HEK293 (cell line): ENCODE results near the gene NTNG1.

Source experiments
- CTCF ChIA-PET: fragments of 350-600 bp; formaldehyde crosslinking; extraction: SDS; loops from one replicate; lab custom pipeline; 2021; ENCODE audit warnings: antibody characterized with exemption; lab: Yijun Ruan, JAX
- POLR2A ChIA-PET: fragments of 300-600 bp; formaldehyde crosslinking; extraction: SDS; loops from one replicate; lab custom pipeline; 2020; ENCODE audit warnings: antibody characterized with exemption, inconsistent platforms; lab: Yijun Ruan, JAX
- H3K27ac ChIP-seq: fragments of 200-500 bp; sonication (Bioruptor generic); 2 replicates; pipeline ENCODE4 v1.5.1; 2014; ENCODE audit warnings: low read depth, low read length, control low read depth, inconsistent platforms; ENCODE audit errors: extremely low read depth
- H3K36me3 ChIP-seq, 2 experiments: fragments of 200-500 bp in 1 of 2; sonication (Bioruptor generic) in 1 of 2; 1 replicate in 1 of 2; 2 replicates in 1 of 2; pipeline ENCODE4 v1.5.1; 2014 to 2017; ENCODE audit warnings: inconsistent platforms in 2 of 2, low read length in 2 of 2; ENCODE audit not compliant: control insufficient read depth in 2 of 2, insufficient read depth in 1 of 2
- H3K4me1 ChIP-seq: fragments of 200-500 bp; sonication (Bioruptor generic); 2 replicates; pipeline ENCODE4 v1.5.1; 2014; ENCODE audit warnings: mild to moderate bottlenecking, low read length, inconsistent platforms; ENCODE audit not compliant: control insufficient read depth, insufficient read depth
- H3K4me3 ChIP-seq: 2 replicates; pipeline ENCODE4 v1.5.1; 2011; ENCODE audit warnings: low read depth, mild to moderate bottlenecking, control low read depth, low read length, moderate library complexity
- H3K9me3 ChIP-seq: fragments of 200-500 bp; sonication (Bioruptor generic); 2 replicates; pipeline ENCODE4 v1.5.1; 2014; ENCODE audit warnings: low read depth, low read length, inconsistent platforms; ENCODE audit not compliant: control insufficient read depth, insufficient read depth
- GLI4 ChIP-seq: fragments of 450-650 bp; formaldehyde crosslinking; IDR thresholded peaks from 2 replicates; pipeline ENCODE4 v1.5.1; 2016; ENCODE audit warnings: missing biosample characterization, missing genetic modification characterization
- GLIS1 ChIP-seq: fragments of 450-650 bp; formaldehyde crosslinking; IDR thresholded peaks from 2 replicates; pipeline ENCODE4 v1.5.1; 2016; ENCODE audit warnings: missing biosample characterization, missing genetic modification characterization
- IKZF3 ChIP-seq: fragments of 450-650 bp; IDR thresholded peaks from 2 replicates; pipeline ENCODE4 v1.5.0; 2018; ENCODE audit warnings: missing biosample characterization, mild to moderate bottlenecking, missing genetic modification characterization, moderate library complexity
- SCRT1 ChIP-seq: fragments of 450-650 bp; formaldehyde crosslinking; IDR thresholded peaks from 2 replicates; pipeline ENCODE4 v1.5.1; 2016; ENCODE audit warnings: missing biosample characterization, missing genetic modification characterization, borderline replicate concordance
- TSHZ1 ChIP-seq: fragments of 450-650 bp; formaldehyde crosslinking; IDR thresholded peaks from 2 replicates; pipeline ENCODE4 v1.5.1; 2016; ENCODE audit warnings: missing biosample characterization, missing genetic modification characterization, borderline replicate concordance
- ZBTB8A ChIP-seq: fragments of 450-650 bp; formaldehyde crosslinking; IDR thresholded peaks from 2 replicates; pipeline ENCODE4 v1.5.1; 2016; ENCODE audit warnings: missing biosample characterization, missing genetic modification characterization
- ZNF112 ChIP-seq: fragments of 450-650 bp; formaldehyde crosslinking; IDR thresholded peaks from 2 replicates; pipeline ENCODE4 v1.5.0; 2017; ENCODE audit warnings: missing biosample characterization, missing genetic modification characterization
- ZNF155 ChIP-seq: fragments of 450-650 bp; formaldehyde crosslinking; IDR thresholded peaks from 2 replicates; pipeline ENCODE4 v1.5.1; 2016; ENCODE audit warnings: missing biosample characterization, missing genetic modification characterization
- ZNF18 ChIP-seq: fragments of 450-650 bp; formaldehyde crosslinking; IDR thresholded peaks from 2 replicates; pipeline ENCODE4 v1.5.1; 2016; ENCODE audit warnings: missing biosample characterization, missing genetic modification characterization
- ZNF266 ChIP-seq: fragments of 450-650 bp; formaldehyde crosslinking; IDR thresholded peaks from 2 replicates; pipeline ENCODE4 v1.5.1; 2016; ENCODE audit warnings: missing biosample characterization, missing genetic modification characterization, low read depth
- ZNF416 ChIP-seq: fragments of 450-650 bp; formaldehyde crosslinking; IDR thresholded peaks from 2 replicates; pipeline ENCODE4 v1.5.1; 2016; ENCODE audit warnings: missing biosample characterization, missing genetic modification characterization
- ZNF513 ChIP-seq: fragments of 450-650 bp; IDR thresholded peaks from 2 replicates; pipeline ENCODE4 v1.5.1; 2018; ENCODE audit warnings: missing biosample characterization, missing genetic modification characterization
- ZNF530 ChIP-seq: fragments of 450-650 bp; formaldehyde crosslinking; IDR thresholded peaks from 2 replicates; pipeline ENCODE4 v1.5.1; 2016; ENCODE audit warnings: low read depth, missing biosample characterization, missing genetic modification characterization
- ZNF629 ChIP-seq: fragments of 450-650 bp; formaldehyde crosslinking; IDR thresholded peaks from 2 replicates; pipeline ENCODE4 v1.5.1; 2017; ENCODE audit warnings: missing biosample characterization, missing genetic modification characterization
- TF ChIP-seq, protein P1 (sequence below): fragments of 450-650 bp; formaldehyde crosslinking; IDR thresholded peaks from 2 replicates; pipeline ENCODE4 v1.5.1; 2016; ENCODE audit warnings: missing biosample characterization, missing genetic modification characterization
- TF ChIP-seq, protein P2 (sequence below): fragments of 450-650 bp; formaldehyde crosslinking; IDR thresholded peaks from 2 replicates; pipeline ENCODE4 v1.5.1; 2016; ENCODE audit warnings: missing biosample characterization, missing genetic modification characterization

Gene NTNG1

DNA sequence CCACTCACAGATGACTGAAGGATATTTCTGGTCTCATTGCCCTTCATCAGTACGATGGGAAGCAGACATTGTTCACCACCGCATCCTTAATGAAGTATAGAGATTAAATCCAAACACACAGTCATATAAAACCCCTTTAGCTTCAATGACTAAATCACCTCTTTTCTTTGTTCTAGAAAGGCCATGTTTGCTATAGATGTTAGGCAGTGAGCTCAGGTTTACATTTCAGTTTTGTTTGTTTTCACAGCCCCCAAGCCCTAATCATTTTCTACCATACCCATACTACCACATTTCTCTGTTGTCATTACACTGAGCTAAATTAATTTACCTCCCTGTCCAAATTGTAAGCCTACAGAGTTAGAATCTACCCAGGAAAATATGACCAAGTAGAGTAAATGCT, 385.1 kb downstream of the NTNG1 start:
- no peak overlapping the region for H3K4me3 ChIP-seq
- no peaks in the 10 kb centered on the region for H3K4me1 ChIP-seq
- TF ChIP-seq TSHZ1 (tag by site-specific recombination) (no peak), ZBTB8A (tag by site-specific recombination) (no peak), ZNF513 (tag by site-specific recombination) (no peak), ZNF155 (no peak), IKZF3 (tag by site-specific recombination) (no peak), ZNF530 (tag by site-specific recombination) (no peak), ZNF629 (tag by site-specific recombination) (no peak), ZNF112 (no peak), ZNF266 (no peak)
- TF ChIP-seq, protein P1, sequence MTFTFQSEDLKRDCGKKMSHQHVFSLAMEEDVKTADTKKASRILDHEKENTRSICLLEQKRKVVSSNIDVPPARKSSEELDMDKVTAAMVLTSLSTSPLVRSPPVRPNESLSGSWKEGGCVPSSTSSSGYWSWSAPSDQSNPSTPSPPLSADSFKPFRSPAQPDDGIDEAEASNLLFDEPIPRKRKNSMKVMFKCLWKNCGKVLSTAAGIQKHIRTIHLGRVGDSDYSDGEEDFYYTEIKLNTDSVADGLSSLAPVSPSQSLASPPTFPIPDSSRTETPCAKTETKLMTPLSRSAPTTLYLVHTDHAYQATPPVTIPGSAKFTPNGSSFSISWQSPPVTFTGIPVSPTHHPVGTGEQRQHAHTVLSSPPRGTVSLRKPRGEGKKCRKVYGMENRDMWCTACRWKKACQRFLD (tag by site-specific recombination): no peak
- TF ChIP-seq, protein P2, sequence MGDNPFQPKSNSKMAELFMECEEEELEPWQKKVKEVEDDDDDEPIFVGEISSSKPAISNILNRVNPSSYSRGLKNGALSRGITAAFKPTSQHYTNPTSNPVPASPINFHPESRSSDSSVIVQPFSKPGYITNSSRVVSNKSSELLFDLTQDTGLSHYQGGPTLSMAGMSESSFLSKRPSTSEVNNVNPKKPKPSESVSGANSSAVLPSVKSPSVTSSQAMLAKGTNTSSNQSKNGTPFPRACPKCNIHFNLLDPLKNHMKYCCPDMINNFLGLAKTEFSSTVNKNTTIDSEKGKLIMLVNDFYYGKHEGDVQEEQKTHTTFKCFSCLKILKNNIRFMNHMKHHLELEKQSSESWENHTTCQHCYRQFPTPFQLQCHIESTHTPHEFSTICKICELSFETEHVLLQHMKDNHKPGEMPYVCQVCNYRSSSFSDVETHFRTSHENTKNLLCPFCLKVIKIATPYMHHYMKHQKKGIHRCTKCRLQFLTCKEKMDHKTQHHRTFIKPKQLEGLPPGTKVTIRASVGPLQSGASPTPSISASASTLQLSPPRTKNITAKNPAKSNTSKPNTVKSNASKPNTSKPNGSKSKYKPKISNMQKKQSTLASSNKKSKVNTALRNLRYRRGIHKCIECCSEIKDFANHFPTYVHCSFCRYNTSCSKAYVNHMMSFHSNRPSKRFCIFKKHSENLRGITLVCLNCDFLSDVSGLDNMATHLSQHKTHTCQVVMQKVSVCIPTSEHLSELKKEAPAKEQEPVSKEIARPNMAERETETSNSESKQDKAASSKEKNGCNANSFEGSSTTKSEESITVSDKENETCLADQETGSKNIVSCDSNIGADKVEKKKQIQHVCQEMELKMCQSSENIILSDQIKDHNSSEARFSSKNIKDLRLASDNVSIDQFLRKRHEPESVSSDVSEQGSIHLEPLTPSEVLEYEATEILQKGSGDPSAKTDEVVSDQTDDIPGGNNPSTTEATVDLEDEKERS (tag by site-specific recombination): no peak
- TF ChIP-seq, all 188 proteins: peak for 0
- Histone ChIP-seq H3K9me3 (no peaks in the 10 kb centered on the region), H3K27ac (no peak overlapping the region), H3K36me3 (no peaks in the 10 kb centered on the region)
- ChIA-PET CTCF (interaction anchor here (1.0 to 6.8 kb wide), 2 partner anchors 9 to 225 kb away, joined by 3 to 76 read pairs; no protein-coding TSS in a partner anchor), POLR2A (no interaction called here)

GRCh38 chr1:107526524-107527198, 385.8 kb downstream of the NTNG1 start:
- H3K9me3 ChIP-seq: no peaks in the 10 kb centered on the region
- ChIA-PET POLR2A (no interaction called here), CTCF (interaction anchor here (1.0 to 6.8 kb wide), 3 partner anchors 8 to 224 kb away, joined by 3 to 76 read pairs (median 46); no protein-coding TSS in a partner anchor)
- no peaks in the 10 kb centered on the region for H3K4me1 ChIP-seq
- H3K4me3 ChIP-seq: no peak overlapping the region
- TF ChIP-seq SCRT1 (no peak), ZNF18 (tag by site-specific recombination) (no peak), GLI4 (tag by site-specific recombination) (no peak), GLIS1 (no peak), ZNF416 (tag by site-specific recombination) (no peak)
- TF ChIP-seq, protein P1 (tag by site-specific recombination): no peak
- H3K36me3 ChIP-seq: no peaks in the 10 kb centered on the region
- H3K27ac ChIP-seq: no peak overlapping the region
